SK-N-SH (cell line): ENCODE measurements around the gene MYD88. TPM values are rescaled to one million over a fixed set of nuclear protein-coding genes. Genes with fewer than 3 reads are reported as not detected.
A peak's percentile ranks its signal among the peaks of the same experiment; 100 is the strongest.

Source experiments
- CTCF ChIA-PET: fragments of 300-600, 350-600 bp; formaldehyde crosslinking; extraction: SDS; loops from one replicate; lab custom pipeline; 2021; lab: Yijun Ruan, JAX
- POLR2A ChIA-PET: fragments of 350-600 bp; sonication (Branson Sonifier 250); formaldehyde crosslinking; extraction: SDS; loops from one replicate; lab custom pipeline; 2020; ENCODE audit warnings: antibody characterized with exemption, inconsistent platforms; lab: Yijun Ruan, JAX
- DNase-seq: peaks from one replicate; pipeline ENCODE4 v3.0.0; 2012
- H2AFZ ChIP-seq: fragments of 200-600 bp; sonication (generic); 2 replicates; pipeline ENCODE4 v1.8.1; 2016; ENCODE audit warnings: antibody characterized with exemption, mild to moderate bottlenecking, low read depth
- H3F3A ChIP-seq: fragments of 200-600 bp; sonication (generic); replicated peaks from 2 replicates; pipeline ENCODE3; 2016; ENCODE audit warnings: antibody characterized with exemption, mild to moderate bottlenecking; ENCODE audit not compliant: insufficient read depth
- H3K27ac ChIP-seq, 2 experiments: fragments of 200-500 bp in 1 of 2; fragments of 200-600 bp in 1 of 2; sonication (Bioruptor generic) in 1 of 2; sonication (generic), shearing (Covaris generic) in 1 of 2; 2 replicates each; pipeline versions ENCODE4 v1.5.1 to v1.6.1; 2014 to 2016; ENCODE audit warnings: low read depth in 2 of 2, inconsistent platforms in 1 of 2, low read length in 1 of 2, mild to moderate bottlenecking in 1 of 2, mixed read lengths in 1 of 2
- H3K27me3 ChIP-seq: fragments of 200-600 bp; sonication (generic), shearing (Covaris generic); 2 replicates; pipeline ENCODE4 v1.6.1; 2016; ENCODE audit warnings: mixed run types; ENCODE audit not compliant: insufficient read depth
- H3K36me3 ChIP-seq, 2 experiments: fragments of 200-500 bp in 1 of 2; fragments of 200-600 bp in 1 of 2; sonication (Bioruptor generic) in 1 of 2; sonication (generic) in 1 of 2; replicated peaks in 1 of 2; 2 replicates each; pipeline versions ENCODE3 to v1.5.1; 2014 to 2016; ENCODE audit warnings: low read length in 1 of 2, mild to moderate bottlenecking in 1 of 2; ENCODE audit not compliant: insufficient read depth in 2 of 2, control insufficient read depth in 1 of 2
- H3K4me1 ChIP-seq, 2 experiments: fragments of 200-500 bp in 1 of 2; fragments of 200-600 bp in 1 of 2; sonication (Bioruptor generic) in 1 of 2; sonication (generic), shearing (Covaris generic) in 1 of 2; 2 replicates each; pipeline versions ENCODE4 v1.5.1 to v1.6.1; 2014 to 2016; ENCODE audit warnings: low read depth in 1 of 2, low read length in 1 of 2, mixed run types in 1 of 2; ENCODE audit not compliant: insufficient read depth in 2 of 2, control insufficient read depth in 1 of 2
- H3K4me2 ChIP-seq: fragments of 200-600 bp; sonication (generic), shearing (Covaris generic); 2 replicates; pipeline ENCODE4 v1.6.1; 2017; ENCODE audit warnings: mixed run types
- H3K4me3 ChIP-seq, 2 experiments: fragments of 200-500 bp in 1 of 2; fragments of 200-600 bp in 1 of 2; sonication (Bioruptor generic) in 1 of 2; sonication (generic), shearing (Covaris generic) in 1 of 2; 2 replicates each; pipeline versions ENCODE4 v1.5.1 to v1.8.1; 2014 to 2016; ENCODE audit warnings: low read depth in 2 of 2, inconsistent platforms in 1 of 2, low read length in 1 of 2, mild to moderate bottlenecking in 1 of 2, mixed read lengths in 1 of 2, moderate library complexity in 1 of 2
- H3K79me2 ChIP-seq: fragments of 200-600 bp; sonication (generic); 2 replicates; pipeline ENCODE4 v1.8.1; 2017; ENCODE audit warnings: mild to moderate bottlenecking; ENCODE audit not compliant: insufficient read depth
- H3K9ac ChIP-seq: fragments of 200-600 bp; sonication (generic); 2 replicates; pipeline ENCODE4 v1.6.1; 2017; ENCODE audit warnings: mixed run types
- H3K9me2 ChIP-seq: fragments of 200-600 bp; sonication (generic); 2 replicates; pipeline ENCODE4 v1.6.1; 2017; ENCODE audit warnings: mixed run types
- H3K9me3 ChIP-seq: fragments of 200-600 bp; sonication (generic); 2 replicates; pipeline ENCODE4 v1.6.1; 2017; ENCODE audit warnings: mixed run types, mild to moderate bottlenecking, moderate library complexity
- H4K20me1 ChIP-seq: fragments of 200-600 bp; sonication (generic); 2 replicates; pipeline ENCODE4 v1.6.1; 2017; ENCODE audit warnings: mild to moderate bottlenecking, mixed run types; ENCODE audit not compliant: insufficient read depth
- ELF1 ChIP-seq: IDR thresholded peaks from 2 replicates; pipeline ENCODE4 v1.4.0; 2012
- EZH2phosphoT487 ChIP-seq: fragments of 200-600 bp; sonication (generic); IDR thresholded peaks from 2 replicates; pipeline ENCODE4 v1.6.1; 2017; ENCODE audit warnings: low read depth, mixed run types, mild to moderate bottlenecking, antibody characterized with exemption, moderate library complexity, borderline replicate concordance
- FOSL2 ChIP-seq: IDR thresholded peaks from 2 replicates; pipeline ENCODE4 v1.4.0; 2012; ENCODE audit warnings: low read depth, mild to moderate bottlenecking, moderate library complexity, borderline replicate concordance
- FOXJ3 ChIP-seq: sonication (generic); formaldehyde crosslinking; IDR thresholded peaks from 2 replicates; pipeline ENCODE4 v1.5.1; 2020; ENCODE audit warnings: mild to moderate bottlenecking, missing genetic modification reagents
- FOXM1 ChIP-seq: IDR thresholded peaks from 2 replicates; pipeline ENCODE4 v1.4.0; 2012; ENCODE audit warnings: low read depth, mild to moderate bottlenecking
- GATA2 ChIP-seq: sonication (generic); formaldehyde crosslinking; IDR thresholded peaks from 2 replicates; pipeline ENCODE4 v1.5.0; 2020; ENCODE audit warnings: mild to moderate bottlenecking, missing genetic modification reagents
- JUND ChIP-seq: IDR thresholded peaks from 2 replicates; pipeline ENCODE4 v1.4.0; 2012
- RFX5 ChIP-seq: IDR thresholded peaks from 2 replicates; pipeline ENCODE4 v1.6.1; 2012; ENCODE audit warnings: mild to moderate bottlenecking, improper control_type of control experiment, low read length
- RXRA ChIP-seq: IDR thresholded peaks from 2 replicates; pipeline ENCODE4 v1.4.0; 2012; ENCODE audit warnings: low read depth, mild to moderate bottlenecking, borderline replicate concordance
- TCF12 ChIP-seq: IDR thresholded peaks from 2 replicates; pipeline ENCODE4 v1.4.0; 2012
- WGBS: methylation state at CpG from one replicate; pipeline ENCODE4 v1.1.6; 2017; ENCODE audit warnings: low lambda C conversion rate; 5-methylcytosine and 5-hydroxymethylcytosine counted together
- polyA plus RNA-seq, 3 experiments: library from polyadenylated mRNA; depleted of rRNA; stranded (reverse); fragments of >200 nt; gene quantifications; 2 replicates each; pipeline ENCODE4 v1.2.3, GENCODE V29; 2012
- TF ChIP-seq, protein P1 (sequence below): fragments of 150-350 bp; IDR thresholded peaks from 2 replicates; pipeline ENCODE4 v1.6.1; 2017; ENCODE audit warnings: antibody characterized with exemption, low read length, low read depth, borderline replicate concordance
- TF ChIP-seq, protein P2 (sequence below): IDR thresholded peaks from 2 replicates; pipeline ENCODE4 v1.4.0; 2012; ENCODE audit warnings: low read depth
- TF ChIP-seq, protein P3 (sequence below): IDR thresholded peaks from 2 replicates; pipeline ENCODE4; 2012

Gene MYD88
- polyA plus RNA-seq, 1 of the 3 experiments (the other 2 are of a cell fraction) = 24.0 TPM

DNA sequence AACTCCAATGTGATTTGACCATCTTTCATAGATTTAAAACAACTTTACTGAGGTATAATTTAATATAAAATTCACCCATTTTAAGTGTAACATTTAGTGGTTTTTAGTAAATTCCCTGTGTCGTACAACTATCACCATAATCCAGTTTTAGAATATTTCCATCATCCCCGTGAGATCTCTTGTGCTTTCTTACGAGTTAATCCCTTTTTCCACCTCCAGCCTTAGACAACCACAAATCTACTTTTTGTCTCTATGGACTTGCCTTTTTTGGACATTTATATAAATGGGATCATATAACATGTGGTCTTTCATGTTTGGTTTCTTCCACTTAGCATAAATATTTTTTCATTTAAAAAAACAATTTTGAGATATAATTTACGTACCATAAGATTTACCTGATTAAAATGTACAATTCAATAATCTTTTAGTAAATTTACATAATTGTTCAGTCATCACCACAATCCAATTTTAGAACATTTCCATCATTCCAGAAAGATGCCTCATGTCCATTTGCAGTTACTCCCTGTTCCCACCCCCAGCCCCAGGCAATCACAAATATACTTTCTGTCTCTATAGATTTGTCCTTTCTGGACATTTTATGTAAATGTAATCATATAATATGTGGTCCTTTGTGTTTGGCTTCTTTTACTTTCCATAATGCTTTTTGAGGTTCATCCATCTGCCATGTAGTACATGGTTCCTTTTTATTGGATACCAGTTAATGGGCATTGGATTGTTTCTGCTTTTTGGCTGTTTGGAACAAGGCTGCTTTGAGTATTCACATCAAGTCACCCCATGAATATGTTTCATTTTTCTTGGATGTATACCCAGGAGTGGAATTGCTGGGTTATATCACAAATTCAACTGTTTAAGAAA lies 29.9 kb downstream of the MYD88 start (continued):
- TF ChIP-seq, protein P1, sequence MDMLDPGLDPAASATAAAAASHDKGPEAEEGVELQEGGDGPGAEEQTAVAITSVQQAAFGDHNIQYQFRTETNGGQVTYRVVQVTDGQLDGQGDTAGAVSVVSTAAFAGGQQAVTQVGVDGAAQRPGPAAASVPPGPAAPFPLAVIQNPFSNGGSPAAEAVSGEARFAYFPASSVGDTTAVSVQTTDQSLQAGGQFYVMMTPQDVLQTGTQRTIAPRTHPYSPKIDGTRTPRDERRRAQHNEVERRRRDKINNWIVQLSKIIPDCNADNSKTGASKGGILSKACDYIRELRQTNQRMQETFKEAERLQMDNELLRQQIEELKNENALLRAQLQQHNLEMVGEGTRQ = no peak
- TF ChIP-seq FOXM1 = no peak
- TF ChIP-seq EZH2phosphoT487 = no peak
- TF ChIP-seq ELF1 = no peak
- TF ChIP-seq FOSL2 = peak; percentile 58; the same call in 1 of the 2 replicates
- TF ChIP-seq, protein P2, sequence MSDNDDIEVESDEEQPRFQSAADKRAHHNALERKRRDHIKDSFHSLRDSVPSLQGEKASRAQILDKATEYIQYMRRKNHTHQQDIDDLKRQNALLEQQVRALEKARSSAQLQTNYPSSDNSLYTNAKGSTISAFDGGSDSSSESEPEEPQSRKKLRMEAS = no peak

DNA sequence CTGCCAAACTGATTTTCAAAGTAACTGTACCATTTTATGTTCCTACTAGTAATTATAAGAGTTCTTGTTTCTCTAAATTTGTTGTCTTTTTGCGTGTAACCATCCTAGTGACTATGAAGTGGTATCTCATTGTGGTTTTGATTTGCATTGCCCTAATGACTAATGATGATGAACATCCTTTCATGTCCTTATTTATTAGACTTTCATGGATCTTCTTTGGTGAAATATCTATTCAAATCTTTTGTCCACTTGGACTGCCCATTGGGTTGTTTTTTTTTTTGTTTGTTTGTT lies 30.5 kb downstream of the MYD88 start:
- Histone ChIP-seq H3K27me3 (no peaks in the 10 kb centered on the region), H3K36me3 (peaks cover 0 to 4% of the 10 kb centered on the region in 2 experiments), H3K27ac (peak overlapping the region in 1 of 2 experiments; percentile 97; a peak in 2 of 4 replicates), H4K20me1 (peaks cover 38% of the 10 kb centered on the region), H3K9me2 (no peaks in the 10 kb centered on the region)
- ChIA-PET CTCF (no interaction called here), POLR2A (no interaction called here)
- no peak for DNase-seq
- 22% methylated on average over 1 of the region's 1 CpG for WGBS
- no peak; the same call in 1 of the 2 replicates for TF ChIP-seq JUND
- TF ChIP-seq GATA2 (CRISPR knock-in tag) = no peak
- TF ChIP-seq FOXJ3 (CRISPR knock-in tag) = no peak
- no peak for TF ChIP-seq RXRA
- no peak for TF ChIP-seq RFX5
- no peak for TF ChIP-seq FOXM1
- 0 out of 2 replicates have a peak, but pooled peaks have one; percentile 2 for TF ChIP-seq TCF12
- TF ChIP-seq, protein P3, sequence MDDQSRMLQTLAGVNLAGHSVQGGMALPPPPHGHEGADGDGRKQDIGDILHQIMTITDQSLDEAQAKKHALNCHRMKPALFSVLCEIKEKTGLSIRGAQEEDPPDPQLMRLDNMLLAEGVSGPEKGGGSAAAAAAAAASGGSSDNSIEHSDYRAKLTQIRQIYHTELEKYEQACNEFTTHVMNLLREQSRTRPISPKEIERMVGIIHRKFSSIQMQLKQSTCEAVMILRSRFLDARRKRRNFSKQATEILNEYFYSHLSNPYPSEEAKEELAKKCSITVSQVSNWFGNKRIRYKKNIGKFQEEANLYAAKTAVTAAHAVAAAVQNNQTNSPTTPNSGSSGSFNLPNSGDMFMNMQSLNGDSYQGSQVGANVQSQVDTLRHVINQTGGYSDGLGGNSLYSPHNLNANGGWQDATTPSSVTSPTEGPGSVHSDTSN = peak; percentile 58
- TF ChIP-seq, all 33 proteins: peak for 2
- Histone ChIP-seq H3K79me2 (peaks cover 86% of the 10 kb centered on the region), H3K9ac (peak overlapping the region; percentile 67), H3K4me3 (peak overlapping the region in 1 of 2 experiments; percentile 89; a peak in 2 of 4 replicates), H2AFZ (no peak overlapping the region), H3K9me3 (no peaks in the 10 kb centered on the region), H3F3A (peaks cover 38% of the 10 kb centered on the region), H3K4me1 (peaks cover 11 to 12% of the 10 kb centered on the region in 2 experiments; a peak in 3 of 4 replicates), H3K4me2 (peak overlapping the region; percentile 86)
